GM10266 (cell line): ENCODE measurements around the gene GNAO1.

Experiments
- DNase-seq: peaks from one replicate; pipeline ENCODE4 v3.0.0; 2012; ENCODE audit errors: extremely low spot score
- CTCF ChIP-seq: IDR thresholded peaks from 2 replicates; pipeline ENCODE4 v1.5.1; 2012; ENCODE audit warnings: mild to moderate bottlenecking, low read depth; ENCODE audit not compliant: control insufficient read depth, insufficient read depth; ENCODE audit errors: missing control alignments

Gene GNAO1

GRCh38 chr16:56206951-56207350, 15.7 kb downstream of the GNAO1 start:
- DNase-seq: no peak
- no peak for TF ChIP-seq CTCF

- DNase-seq: no peak
- TF ChIP-seq CTCF: no peak
Observed at GRCh38 chr16:56207421-56207820, 16.1 kb downstream of the GNAO1 start.

GRCh38 chr16:56211435-56211981, 20.2 kb downstream of the GNAO1 start:
- no peak for DNase-seq
- no peak for TF ChIP-seq CTCF

- DNase-seq: no peak
- no peak for TF ChIP-seq CTCF
Observed at GRCh38 chr16:56212144-56212543, 20.9 kb downstream of the GNAO1 start.

- DNase-seq: no peak
- no peak for TF ChIP-seq CTCF
Observed at GRCh38 chr16:56221995-56222394, 30.7 kb downstream of the GNAO1 start.

GRCh38 chr16:56222474-56222997, 31.2 kb downstream of the GNAO1 start:
- no peak for DNase-seq
- no peak for TF ChIP-seq CTCF

- no peak for DNase-seq
- no peak for TF ChIP-seq CTCF
Observed at GRCh38 chr16:56225017-56225742, 33.9 kb downstream of the GNAO1 start.
